IPS-20b (cell line): ENCODE results near the gene ATG10.

Source experiments
- H3K27ac ChIP-seq: one replicate; pipeline ENCODE4 v1.5.1; 2013; ENCODE audit warnings: low read length
- H3K27me3 ChIP-seq: 2 replicates; pipeline ENCODE4 v1.6.1; 2013; ENCODE audit warnings: mild to moderate bottlenecking, low read length, inconsistent platforms; ENCODE audit not compliant: insufficient read depth
- H3K36me3 ChIP-seq: 2 replicates; pipeline ENCODE4 v1.6.1; 2013; ENCODE audit warnings: low read depth, mild to moderate bottlenecking, inconsistent platforms, low read length, moderate library complexity; ENCODE audit not compliant: insufficient read depth
- H3K4me1 ChIP-seq: 2 replicates; pipeline ENCODE4 v1.6.1; 2013; ENCODE audit warnings: mild to moderate bottlenecking, control low read depth, inconsistent platforms, low read length, moderate library complexity; ENCODE audit not compliant: insufficient read depth
- H3K4me3 ChIP-seq: 2 replicates; pipeline ENCODE4 v1.5.1; 2013; ENCODE audit warnings: mild to moderate bottlenecking, low read length, inconsistent platforms
- H3K9ac ChIP-seq: 2 replicates; pipeline ENCODE4 v1.6.1; 2013; ENCODE audit warnings: low read depth, mild to moderate bottlenecking, inconsistent platforms, low read length, moderate library complexity
- H3K9me3 ChIP-seq: 2 replicates; pipeline ENCODE4 v1.6.1; 2013; ENCODE audit warnings: mild to moderate bottlenecking, low read depth, low read length, inconsistent platforms; ENCODE audit not compliant: insufficient read depth

ATG10 gene

DNA sequence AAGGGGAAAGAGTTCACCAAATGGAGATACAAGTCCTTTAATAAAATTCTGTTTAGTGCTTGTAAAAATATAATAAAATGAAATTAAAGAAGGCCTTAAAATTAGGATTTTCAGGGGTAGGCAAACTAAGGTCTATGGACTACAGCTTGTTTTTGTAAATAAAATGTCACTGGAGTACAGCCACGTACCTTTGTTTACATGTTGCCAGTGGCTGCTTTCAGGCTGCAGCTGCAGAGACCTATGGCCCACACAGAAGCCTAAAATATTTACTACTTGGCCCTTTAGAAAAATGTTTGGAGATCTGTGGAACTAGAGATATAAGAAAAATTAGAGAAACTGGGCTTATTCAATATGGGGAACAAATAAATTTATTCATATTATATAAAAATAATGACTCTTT is 183.5 kb downstream of the ATG10 start:
- Histone ChIP-seq H3K9me3 (no peaks in the 10 kb centered on the region), H3K27me3 (no peaks in the 10 kb centered on the region), H3K4me1 (peaks cover 5% of the 10 kb centered on the region; the same call in 1 of the 2 replicates), H3K36me3 (no peaks in the 10 kb centered on the region), H3K27ac (no peak overlapping the region), H3K9ac (no peak overlapping the region), H3K4me3 (no peak overlapping the region)

DNA sequence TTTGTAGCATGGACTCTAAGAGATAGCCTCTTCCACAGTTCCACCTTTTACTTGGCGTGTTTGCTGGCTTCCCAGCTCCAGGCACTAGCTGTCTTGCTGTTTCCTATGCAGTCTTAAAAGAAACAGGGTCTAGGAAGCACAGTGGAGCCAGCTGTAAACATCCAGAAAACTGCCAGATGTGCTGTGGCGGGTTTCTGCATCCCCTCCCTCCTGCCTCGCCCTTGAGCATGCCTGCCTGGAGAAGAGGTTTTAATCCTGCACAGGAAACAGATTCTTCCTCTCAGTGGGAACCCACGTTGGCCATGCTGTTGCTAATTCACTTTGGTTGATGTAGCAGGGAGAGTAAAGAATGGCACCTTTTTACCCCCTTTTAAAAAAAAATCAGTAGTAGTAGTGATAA is 185.1 kb downstream of the ATG10 start:
- H3K36me3 ChIP-seq = no peaks in the 10 kb centered on the region
- H3K4me3 ChIP-seq = no peak overlapping the region
- H3K9ac ChIP-seq = no peak overlapping the region
- peaks cover 5% of the 10 kb centered on the region; the same call in 1 of the 2 replicates for H3K4me1 ChIP-seq
- no peaks in the 10 kb centered on the region for H3K27me3 ChIP-seq
- no peaks in the 10 kb centered on the region for H3K9me3 ChIP-seq
- H3K27ac ChIP-seq = no peak overlapping the region

DNA sequence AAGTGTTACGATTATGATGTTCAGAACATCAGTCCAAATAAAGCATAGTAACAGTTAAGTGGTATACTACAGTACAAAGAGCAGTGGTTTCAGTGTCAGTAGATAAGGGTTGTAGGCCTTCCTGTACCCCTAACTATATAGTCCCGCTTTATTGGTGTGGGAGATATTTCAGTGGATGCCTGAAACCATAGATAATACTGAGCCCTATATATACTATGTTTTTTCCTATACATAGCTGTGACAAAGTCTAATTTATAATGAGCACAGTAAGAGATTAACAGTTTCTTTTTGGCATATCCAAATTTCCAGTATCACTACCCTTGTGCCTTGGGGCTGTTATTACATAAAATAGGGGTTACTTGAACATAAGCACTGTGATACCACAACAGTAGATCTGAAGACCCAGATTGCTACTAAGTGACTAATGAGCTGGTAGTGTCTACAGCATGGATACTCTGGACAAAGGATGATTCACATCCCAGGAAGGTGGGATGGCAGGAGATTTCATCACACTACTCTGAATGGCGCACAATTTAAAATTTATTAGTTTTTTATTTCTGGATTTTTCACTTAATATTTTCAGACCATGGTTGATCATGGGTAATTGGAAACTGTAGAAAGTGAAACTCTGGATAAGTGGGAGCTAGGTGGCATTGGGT is 187.1 kb downstream of the ATG10 start:
- H3K27me3 ChIP-seq = no peaks in the 10 kb centered on the region
- H3K36me3 ChIP-seq = no peaks in the 10 kb centered on the region
- H3K4me1 ChIP-seq = peaks cover 5% of the 10 kb centered on the region; the same call in 1 of the 2 replicates
- H3K9me3 ChIP-seq = no peaks in the 10 kb centered on the region
- H3K9ac ChIP-seq = no peak overlapping the region
- no peak overlapping the region for H3K4me3 ChIP-seq
- no peak overlapping the region for H3K27ac ChIP-seq

DNA sequence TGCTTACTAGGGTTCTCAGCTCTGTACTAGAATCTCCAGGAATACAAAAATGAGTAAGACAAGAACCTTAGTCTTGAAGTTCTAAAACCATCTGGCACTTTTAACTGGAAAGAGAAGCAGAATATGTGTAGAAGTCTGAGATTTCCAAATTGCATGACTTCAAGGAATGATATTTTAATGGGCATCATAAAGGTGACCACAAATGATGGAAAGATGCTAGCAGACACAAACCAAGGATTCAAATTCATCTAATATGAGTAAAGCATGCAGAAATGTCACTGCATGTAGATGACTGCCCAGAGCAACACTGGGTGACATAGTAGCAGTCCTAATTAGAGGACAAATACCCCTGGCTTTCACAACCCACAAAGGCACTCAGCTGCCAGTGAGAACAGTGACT is 189.1 kb downstream of the ATG10 start:
- no peaks in the 10 kb centered on the region for H3K27me3 ChIP-seq
- H3K4me3 ChIP-seq = no peak overlapping the region
- H3K36me3 ChIP-seq = no peaks in the 10 kb centered on the region
- H3K4me1 ChIP-seq = peaks cover 16% of the 10 kb centered on the region
- no peak overlapping the region for H3K9ac ChIP-seq
- no peak overlapping the region for H3K27ac ChIP-seq
- no peaks in the 10 kb centered on the region for H3K9me3 ChIP-seq

DNA sequence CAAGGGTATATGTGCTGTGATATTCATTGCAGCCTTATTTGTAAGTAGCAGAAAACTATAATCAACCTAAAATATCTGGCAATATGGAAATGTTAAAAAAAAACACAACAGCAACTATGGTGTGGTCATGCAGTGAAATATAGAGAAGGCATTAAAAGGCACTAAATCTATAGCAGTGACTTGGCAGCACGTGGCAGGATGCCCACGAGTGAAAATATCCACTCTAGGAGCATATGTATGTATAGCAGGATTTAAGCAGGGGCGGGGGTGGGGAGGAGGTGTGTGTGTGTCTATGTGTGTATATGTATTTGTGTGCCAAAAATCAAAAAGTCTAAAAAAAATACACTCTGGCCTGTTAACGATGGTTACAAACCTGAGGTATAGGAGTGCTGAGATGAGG is 190.8 kb downstream of the ATG10 start:
- Histone ChIP-seq H3K27me3 (no peaks in the 10 kb centered on the region), H3K4me3 (no peak overlapping the region), H3K9me3 (no peaks in the 10 kb centered on the region), H3K27ac (no peak overlapping the region), H3K4me1 (peaks cover 26% of the 10 kb centered on the region), H3K36me3 (no peaks in the 10 kb centered on the region), H3K9ac (no peak overlapping the region)

DNA sequence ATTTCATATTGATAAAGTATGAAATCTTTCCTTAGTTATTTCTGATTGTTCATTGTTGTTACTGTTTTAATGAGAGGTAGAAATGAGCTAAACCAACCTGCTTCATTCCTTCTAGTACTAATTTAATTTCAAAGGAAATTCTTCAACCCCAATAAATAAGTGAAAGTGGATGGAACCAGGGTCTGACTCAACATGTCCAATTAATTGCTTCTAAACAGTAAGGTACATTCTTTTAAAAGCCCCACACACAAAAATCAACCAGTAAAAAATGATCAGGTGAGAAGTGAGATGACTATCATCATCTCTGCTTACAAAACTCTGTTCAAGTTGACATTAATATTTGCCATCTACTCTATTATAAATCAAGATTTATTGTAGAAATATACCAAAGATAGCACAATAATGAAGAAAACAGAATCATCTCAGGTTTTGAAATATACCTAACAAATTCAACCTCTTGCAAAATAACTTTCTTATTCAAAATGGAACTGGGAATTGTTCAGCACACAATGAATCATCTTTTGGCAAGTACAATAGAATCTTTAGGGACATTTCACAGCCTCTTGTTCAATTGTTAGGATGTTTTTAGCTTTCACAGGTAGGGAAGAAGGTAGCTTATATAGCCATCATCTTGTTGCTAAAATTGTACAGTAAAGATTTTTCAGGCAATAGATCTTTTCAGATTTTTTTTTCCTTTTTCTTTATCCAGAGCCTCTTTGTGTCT is 191.8 kb downstream of the ATG10 start:
- Histone ChIP-seq H3K27me3 (no peaks in the 10 kb centered on the region), H3K4me3 (no peak overlapping the region), H3K27ac (no peak overlapping the region), H3K36me3 (no peaks in the 10 kb centered on the region), H3K9ac (no peak overlapping the region), H3K9me3 (no peaks in the 10 kb centered on the region), H3K4me1 (peaks cover 36% of the 10 kb centered on the region)

DNA sequence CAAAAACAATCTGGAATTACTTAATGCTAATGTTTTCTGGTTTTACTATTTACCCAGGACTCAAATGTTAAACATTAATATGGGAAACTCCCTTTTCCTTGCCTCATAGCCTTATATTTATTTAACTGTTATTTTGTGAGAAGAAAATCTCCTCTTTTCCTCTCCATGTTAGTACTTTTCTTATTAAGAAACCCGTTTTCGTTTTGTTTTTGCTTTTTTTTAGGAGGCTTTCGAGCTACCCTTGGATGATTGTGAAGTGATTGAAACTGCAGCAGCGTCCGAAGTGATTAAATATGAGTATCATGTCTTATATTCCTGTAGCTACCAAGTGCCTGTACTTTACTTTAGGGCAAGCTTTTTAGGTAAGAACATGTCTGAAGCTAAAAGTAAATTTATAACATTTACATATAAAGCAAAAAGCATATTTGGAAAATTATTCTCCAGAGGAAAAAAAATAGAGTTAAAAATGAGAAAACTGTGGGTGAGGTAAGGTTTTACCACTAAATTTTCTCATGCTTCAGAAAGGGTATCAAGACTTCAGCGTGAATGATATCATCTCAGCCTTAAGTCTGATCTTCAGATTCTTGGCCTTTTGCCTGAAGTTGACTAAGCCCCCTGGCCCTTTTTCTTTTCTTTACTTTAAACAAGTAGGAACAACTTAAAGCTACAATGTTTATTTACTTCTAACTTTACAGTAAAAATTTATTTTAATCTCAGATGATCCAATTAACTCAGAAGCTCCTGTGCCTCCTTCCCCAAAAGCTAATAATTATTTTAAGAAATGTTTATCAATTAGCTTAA is 192.6 kb downstream of the ATG10 start:
- H3K27ac ChIP-seq = no peak overlapping the region
- H3K27me3 ChIP-seq = no peaks in the 10 kb centered on the region
- no peaks in the 10 kb centered on the region for H3K9me3 ChIP-seq
- H3K4me3 ChIP-seq = no peak overlapping the region
- no peaks in the 10 kb centered on the region for H3K36me3 ChIP-seq
- peak overlapping the region; percentile 12; the same call in 1 of the 2 replicates for H3K9ac ChIP-seq
- peaks cover 41% of the 10 kb centered on the region for H3K4me1 ChIP-seq

DNA sequence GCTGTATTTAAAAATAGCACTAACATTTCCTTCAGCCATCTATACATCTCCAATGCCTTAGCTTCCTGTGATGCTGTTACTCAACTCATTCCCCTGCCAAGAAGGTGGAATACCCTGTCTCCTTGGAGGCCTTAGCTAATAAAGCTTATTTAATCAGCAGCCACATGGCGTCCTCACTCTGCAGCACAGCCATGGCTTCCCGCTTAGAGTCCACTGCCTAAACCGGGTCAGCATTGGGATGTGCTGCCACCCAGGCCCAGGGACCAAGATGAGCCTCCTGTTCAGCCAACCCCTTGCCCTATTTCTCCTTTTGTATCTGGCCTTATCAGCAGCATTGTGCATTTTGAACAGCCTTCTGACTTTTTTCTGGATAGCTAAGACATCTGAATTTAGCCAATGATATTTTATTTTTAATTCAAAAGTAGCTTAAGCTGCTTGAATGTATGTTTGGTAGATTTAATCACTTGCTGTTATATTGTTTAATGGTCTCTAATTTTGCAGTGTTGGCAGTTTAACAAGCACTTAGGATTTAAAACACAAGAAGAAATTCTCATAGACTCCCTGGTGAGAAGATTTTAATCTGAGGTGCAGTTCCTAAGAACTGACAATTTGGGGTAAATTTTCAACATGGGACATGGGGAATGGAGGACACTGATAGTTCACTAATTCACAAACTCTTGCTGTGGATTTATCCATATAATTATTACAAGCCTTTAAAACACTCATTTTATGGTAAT is 193.3 kb downstream of the ATG10 start:
- peak overlapping the region; percentile 12; the same call in 1 of the 2 replicates for H3K9ac ChIP-seq

DNA sequence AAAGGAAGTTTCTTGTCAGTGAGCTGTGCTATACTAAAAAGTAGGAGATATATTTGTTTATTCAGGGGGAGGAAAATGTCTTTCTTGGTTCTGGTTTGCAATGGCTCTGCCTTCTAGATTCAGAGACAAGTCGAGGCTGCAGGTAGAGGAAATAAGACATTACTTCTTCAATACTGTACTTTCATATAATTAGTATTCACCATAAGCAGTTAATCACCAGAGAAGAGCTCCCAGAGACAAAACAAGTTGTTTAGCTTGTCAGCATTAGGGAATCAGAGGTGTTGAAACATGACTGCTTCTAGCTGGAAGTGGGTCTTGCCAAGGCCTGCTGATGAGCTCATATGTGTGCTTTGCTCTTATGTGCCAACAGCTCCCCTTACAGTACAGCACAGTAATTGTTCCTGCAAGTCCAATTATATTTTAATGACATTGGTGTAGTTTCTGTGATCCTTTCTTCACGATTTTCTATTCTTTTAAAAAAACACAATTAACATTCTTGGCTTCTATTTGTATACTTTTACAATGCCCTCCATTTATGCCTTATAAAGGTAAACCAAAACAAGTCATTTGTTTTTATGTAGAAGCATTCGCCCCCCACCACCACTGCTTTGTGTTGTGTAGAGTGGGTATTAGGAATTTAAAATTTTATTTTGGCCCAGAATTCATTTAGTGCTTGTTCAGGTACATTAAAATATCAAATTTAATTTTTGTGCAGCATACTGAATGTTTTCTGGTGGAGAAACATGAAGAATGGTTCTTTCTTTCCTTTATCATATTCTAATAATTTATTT is 194.1 kb downstream of the ATG10 start:
- Histone ChIP-seq H3K27me3 (no peaks in the 10 kb centered on the region), H3K36me3 (no peaks in the 10 kb centered on the region), H3K4me3 (no peak overlapping the region), H3K9ac (peak overlapping the region; percentile 12; the same call in 1 of the 2 replicates), H3K4me1 (peaks cover 41% of the 10 kb centered on the region), H3K9me3 (no peaks in the 10 kb centered on the region), H3K27ac (no peak overlapping the region)

More for the DNA sequence above, 193.3 kb downstream of the ATG10 start:
- Histone ChIP-seq H3K36me3 (no peaks in the 10 kb centered on the region), H3K27ac (no peak overlapping the region), H3K9me3 (no peaks in the 10 kb centered on the region), H3K27me3 (no peaks in the 10 kb centered on the region), H3K4me1 (peaks cover 41% of the 10 kb centered on the region), H3K4me3 (no peak overlapping the region)

DNA sequence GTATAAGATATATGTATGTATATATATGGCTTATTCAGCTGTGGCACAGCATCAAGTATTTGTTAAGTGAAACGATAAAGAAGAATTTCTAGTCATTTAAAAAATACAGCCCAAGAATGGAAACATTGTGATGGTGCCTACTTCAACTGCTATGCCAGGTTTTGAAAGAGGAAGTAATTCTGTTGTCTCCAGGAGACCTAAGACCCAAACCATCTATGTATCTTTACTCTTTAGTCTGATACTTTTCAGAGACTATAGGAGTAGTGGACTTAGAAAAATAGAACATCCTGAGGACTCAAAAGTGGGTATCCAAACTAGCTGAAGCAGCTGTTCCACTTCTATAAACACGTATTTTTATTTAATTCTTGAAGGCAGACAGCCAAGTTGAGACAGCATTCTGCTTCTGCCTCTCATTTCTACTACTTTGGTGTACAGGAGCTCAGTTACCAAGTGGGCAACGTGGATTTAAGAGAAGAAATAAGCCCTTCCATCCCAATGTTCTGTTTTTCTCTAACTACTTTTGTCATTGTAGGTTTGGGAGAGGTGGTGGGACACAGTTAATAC is 195.6 kb downstream of the ATG10 start:
- Histone ChIP-seq H3K4me3 (no peak overlapping the region), H3K36me3 (no peaks in the 10 kb centered on the region), H3K27ac (no peak overlapping the region), H3K27me3 (no peaks in the 10 kb centered on the region), H3K4me1 (peaks cover 41% of the 10 kb centered on the region), H3K9ac (no peak overlapping the region), H3K9me3 (no peaks in the 10 kb centered on the region)
